Activated T-cell treated with anti-CD3 and anti-CD28 coated beads, Interleukin-2, amount 50 U/mL, for 4 hours (primary cell): ENCODE data around the gene AFP. TPM values are rescaled to one million over a fixed set of nuclear protein-coding genes. Genes with fewer than 3 reads are reported as not detected.
"Not testable (repeated sequence)": the region's sequence is repeated elsewhere in the genome, so short reads cannot be mapped to it uniquely, and the experiment has no call there.

ENCODE experiments used
- ATAC-seq, 2 donors: fragments of 200-7000 bp; cut with Tn5 transposase; one replicate each; pipeline ENCODE4 v1.10.0; 2021
- DNase-seq: peaks from one replicate; pipeline ENCODE4 v3.0.0-alpha.2; 2020
- H3K27me3 Mint-ChIP-seq: one replicate; pipeline ENCODE4 v1.8.0; 2021; ENCODE audit warnings: low read depth, mixed read lengths
- H3K36me3 Mint-ChIP-seq: one replicate; pipeline ENCODE4 v1.8.0; 2022; ENCODE audit warnings: mixed read lengths; ENCODE audit not compliant: insufficient read depth
- H3K4me1 Mint-ChIP-seq: one replicate; pipeline ENCODE4 v1.8.0; 2021; ENCODE audit warnings: low read depth, mixed read lengths
- H3K4me3 Mint-ChIP-seq: one replicate; pipeline ENCODE4 v1.8.0; 2021; ENCODE audit warnings: mild to moderate bottlenecking, moderate library complexity, mixed read lengths
- H3K9me3 Mint-ChIP-seq: one replicate; pipeline ENCODE4 v1.8.0; 2021; ENCODE audit warnings: mixed read lengths
- total RNA-seq, 3 donors: library from RNA; stranded (reverse); gene quantifications; one replicate each; pipeline ENCODE4 v1.2.1, GENCODE V29; 2021

AFP gene
- total RNA-seq, result 1 to 10 TPM in 1 of 3 donors, under 1 TPM in 2; 0.68 to 1.2 (median 0.95) TPM

DNA sequence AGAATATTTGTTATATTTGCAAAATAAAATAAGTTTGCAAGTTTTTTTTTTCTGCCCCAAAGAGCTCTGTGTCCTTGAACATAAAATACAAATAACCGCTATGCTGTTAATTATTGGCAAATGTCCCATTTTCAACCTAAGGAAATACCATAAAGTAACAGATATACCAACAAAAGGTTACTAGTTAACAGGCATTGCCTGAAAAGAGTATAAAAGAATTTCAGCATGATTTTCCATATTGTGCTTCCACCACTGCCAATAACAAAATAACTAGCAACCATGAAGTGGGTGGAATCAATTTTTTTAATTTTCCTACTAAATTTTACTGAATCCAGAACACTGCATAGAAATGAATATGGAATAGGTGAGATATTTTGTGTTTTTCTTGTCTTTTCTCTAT is at the start of gene AFP:
Gene AFP, plus strand, starts transcription at position 238 of the 400 bp plus-strand sequence. Its CDS starts 42 bp downstream, at position 280.
- Mint-ChIP-seq H3K4me3 (no peak within 1 kb of the TSS), H3K4me1 (no peaks in the 10 kb centered on the region), H3K27me3 (peaks cover 5% of the 10 kb centered on the region), H3K36me3 (no peaks in the 10 kb centered on the region), H3K9me3 (no peaks in the 10 kb centered on the region)
- no peak for ATAC-seq
- no peak for DNase-seq

GRCh38 chr4:73387552-73387951 is 48.5 kb upstream of the AFP start:
- no peak for ATAC-seq
- Mint-ChIP-seq H3K4me3 (no peak overlapping the region), H3K27me3 (peaks cover 5% of the 10 kb centered on the region), H3K9me3 (peaks cover 7% of the 10 kb centered on the region), H3K4me1 (no peaks in the 10 kb centered on the region), H3K36me3 (no peaks in the 10 kb centered on the region)
- no peak for DNase-seq

DNA sequence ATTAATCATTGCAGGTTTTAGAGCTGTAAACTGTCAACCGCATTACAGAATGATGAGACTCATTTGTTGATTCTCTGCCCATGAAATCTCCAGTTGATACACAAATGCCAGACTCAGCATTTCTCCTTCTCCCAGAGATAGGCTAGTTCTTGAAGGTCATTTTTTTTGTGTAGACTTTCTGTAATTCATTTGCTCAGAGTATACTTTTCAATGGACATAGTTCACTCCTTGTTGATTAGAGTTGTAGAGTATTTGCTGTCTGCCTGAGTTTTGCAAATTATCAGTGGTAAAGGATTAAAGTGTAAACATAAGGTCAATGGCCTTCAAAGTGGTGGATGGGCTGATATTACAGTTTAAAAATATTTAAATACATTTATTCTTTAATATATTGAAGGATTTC is 47.1 kb upstream of the AFP start:
- Mint-ChIP-seq H3K9me3 (peaks cover 7% of the 10 kb centered on the region), H3K36me3 (no peaks in the 10 kb centered on the region), H3K27me3 (peaks cover 5% of the 10 kb centered on the region), H3K4me1 (no peaks in the 10 kb centered on the region), H3K4me3 (no peak overlapping the region)
- ATAC-seq, result no peak
- no peak for DNase-seq

DNA sequence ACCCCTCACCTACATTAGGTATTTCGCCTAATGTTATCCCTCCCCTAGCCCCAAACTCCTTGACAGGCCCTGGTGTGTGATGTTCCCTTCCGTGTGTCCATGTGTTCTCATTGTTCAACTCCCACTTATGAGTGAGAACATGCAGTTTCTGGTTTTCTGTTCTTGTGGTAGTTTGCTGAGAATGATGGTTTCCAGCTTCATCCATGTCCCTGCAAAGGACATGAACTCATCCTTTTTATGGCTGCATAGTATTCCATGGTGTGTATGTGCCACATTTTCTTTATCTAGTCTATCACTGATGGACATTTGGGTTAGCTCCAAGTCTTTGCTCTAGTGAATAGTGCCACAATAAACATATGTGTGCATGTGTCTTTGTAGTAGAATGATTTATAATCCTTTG is 46.4 kb upstream of the AFP start:
- not testable (repeated sequence) for H3K27me3 Mint-ChIP-seq, ATAC-seq, H3K4me3 Mint-ChIP-seq, H3K36me3 Mint-ChIP-seq, H3K9me3 Mint-ChIP-seq, DNase-seq, H3K4me1 Mint-ChIP-seq

GRCh38 chr4:73391774-73392173 is 44.2 kb upstream of the AFP start:
- Mint-ChIP-seq H3K9me3 (no peaks in the 10 kb centered on the region), H3K36me3 (no peaks in the 10 kb centered on the region), H3K4me1 (no peaks in the 10 kb centered on the region), H3K27me3 (peaks cover 5% of the 10 kb centered on the region), H3K4me3 (no peak overlapping the region)
- no peak for ATAC-seq
- DNase-seq, result no peak

GRCh38 chr4:73392936-73393335 is 43.1 kb upstream of the AFP start:
- H3K4me3 Mint-ChIP-seq, result no peak overlapping the region
- no peaks in the 10 kb centered on the region for H3K9me3 Mint-ChIP-seq
- H3K27me3 Mint-ChIP-seq, result peaks cover 5% of the 10 kb centered on the region
- no peaks in the 10 kb centered on the region for H3K36me3 Mint-ChIP-seq
- no peak for ATAC-seq
- no peaks in the 10 kb centered on the region for H3K4me1 Mint-ChIP-seq
- no peak for DNase-seq

- H3K4me3 Mint-ChIP-seq, result no peak overlapping the region
- peaks cover 3% of the 10 kb centered on the region for H3K27me3 Mint-ChIP-seq
- DNase-seq, result no peak
- H3K36me3 Mint-ChIP-seq, result no peaks in the 10 kb centered on the region
- no peak for ATAC-seq
- no peaks in the 10 kb centered on the region for H3K9me3 Mint-ChIP-seq
- no peaks in the 10 kb centered on the region for H3K4me1 Mint-ChIP-seq
Measured at GRCh38 chr4:73396304-73396703, 39.7 kb upstream of the AFP start.

- Mint-ChIP-seq H3K4me3 (no peak overlapping the region), H3K27me3 (no peaks in the 10 kb centered on the region), H3K4me1 (no peaks in the 10 kb centered on the region), H3K9me3 (no peaks in the 10 kb centered on the region), H3K36me3 (no peaks in the 10 kb centered on the region)
- ATAC-seq (no peak), DNase-seq (no peak)
Measured at GRCh38 chr4:73396993-73397972, 38.7 kb upstream of the AFP start.

DNA sequence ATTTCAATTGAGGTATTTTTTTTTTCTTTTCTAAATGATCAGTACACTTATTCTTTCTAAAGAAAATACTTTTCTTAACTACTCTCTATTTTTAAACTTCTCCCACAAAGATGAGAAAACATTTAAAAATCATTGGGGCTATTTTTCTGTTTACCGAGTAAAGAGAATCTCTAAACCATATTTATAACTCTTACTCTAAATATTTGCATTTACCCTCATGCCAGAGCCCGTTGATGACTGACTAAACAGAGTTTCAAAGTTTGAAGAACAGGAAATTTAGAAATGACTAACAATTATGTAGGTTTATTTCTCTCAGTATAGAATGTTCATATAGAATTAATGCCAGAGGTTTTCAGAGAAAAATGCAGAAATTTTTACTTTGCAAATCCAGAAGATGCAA is 34.6 kb upstream of the AFP start:
- H3K36me3 Mint-ChIP-seq, result no peaks in the 10 kb centered on the region
- no peaks in the 10 kb centered on the region for H3K9me3 Mint-ChIP-seq
- DNase-seq (no peak), ATAC-seq (no peak)
- H3K27me3 Mint-ChIP-seq, result no peaks in the 10 kb centered on the region
- H3K4me3 Mint-ChIP-seq, result no peak overlapping the region
- no peaks in the 10 kb centered on the region for H3K4me1 Mint-ChIP-seq

DNA sequence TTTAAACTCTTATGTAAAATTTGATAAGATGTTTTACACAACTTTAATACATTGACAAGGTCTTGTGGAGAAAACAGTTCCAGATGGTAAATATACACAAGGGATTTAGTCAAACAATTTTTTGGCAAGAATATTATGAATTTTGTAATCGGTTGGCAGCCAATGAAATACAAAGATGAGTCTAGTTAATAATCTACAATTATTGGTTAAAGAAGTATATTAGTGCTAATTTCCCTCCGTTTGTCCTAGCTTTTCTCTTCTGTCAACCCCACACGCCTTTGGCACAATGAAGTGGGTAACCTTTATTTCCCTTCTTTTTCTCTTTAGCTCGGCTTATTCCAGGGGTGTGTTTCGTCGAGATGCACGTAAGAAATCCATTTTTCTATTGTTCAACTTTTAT is 32.0 kb upstream of the AFP start, which contains the start of gene ALB:
Gene ALB, plus strand, starts transcription at position 246 of the 400 bp plus-strand sequence. Its CDS starts 41 bp downstream, at position 287.
- H3K36me3 Mint-ChIP-seq, result no peaks in the 10 kb centered on the region
- DNase-seq, result no peak

DNA sequence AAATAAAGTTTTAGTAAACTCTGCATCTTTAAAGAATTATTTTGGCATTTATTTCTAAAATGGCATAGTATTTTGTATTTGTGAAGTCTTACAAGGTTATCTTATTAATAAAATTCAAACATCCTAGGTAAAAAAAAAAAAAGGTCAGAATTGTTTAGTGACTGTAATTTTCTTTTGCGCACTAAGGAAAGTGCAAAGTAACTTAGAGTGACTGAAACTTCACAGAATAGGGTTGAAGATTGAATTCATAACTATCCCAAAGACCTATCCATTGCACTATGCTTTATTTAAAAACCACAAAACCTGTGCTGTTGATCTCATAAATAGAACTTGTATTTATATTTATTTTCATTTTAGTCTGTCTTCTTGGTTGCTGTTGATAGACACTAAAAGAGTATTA is 31.6 kb upstream of the AFP start:
- Mint-ChIP-seq H3K27me3 (no peaks in the 10 kb centered on the region), H3K4me1 (no peaks in the 10 kb centered on the region), H3K9me3 (no peaks in the 10 kb centered on the region), H3K4me3 (no peak overlapping the region), H3K36me3 (no peaks in the 10 kb centered on the region)
- ATAC-seq, result no peak
- no peak for DNase-seq

More for the DNA sequence above, 32.0 kb upstream of the AFP start, which contains the start of gene ALB:
- Mint-ChIP-seq H3K4me3 (no peak within 1 kb of the TSS), H3K9me3 (no peaks in the 10 kb centered on the region), H3K27me3 (no peaks in the 10 kb centered on the region), H3K4me1 (no peaks in the 10 kb centered on the region)
- ATAC-seq, result no peak

GRCh38 chr4:73405138-73405537 is 30.9 kb upstream of the AFP start:
- H3K9me3 Mint-ChIP-seq, result no peaks in the 10 kb centered on the region
- no peak overlapping the region for H3K4me3 Mint-ChIP-seq
- no peak for DNase-seq
- no peaks in the 10 kb centered on the region for H3K27me3 Mint-ChIP-seq
- H3K36me3 Mint-ChIP-seq, result no peaks in the 10 kb centered on the region
- no peaks in the 10 kb centered on the region for H3K4me1 Mint-ChIP-seq
- ATAC-seq, result no peak

DNA sequence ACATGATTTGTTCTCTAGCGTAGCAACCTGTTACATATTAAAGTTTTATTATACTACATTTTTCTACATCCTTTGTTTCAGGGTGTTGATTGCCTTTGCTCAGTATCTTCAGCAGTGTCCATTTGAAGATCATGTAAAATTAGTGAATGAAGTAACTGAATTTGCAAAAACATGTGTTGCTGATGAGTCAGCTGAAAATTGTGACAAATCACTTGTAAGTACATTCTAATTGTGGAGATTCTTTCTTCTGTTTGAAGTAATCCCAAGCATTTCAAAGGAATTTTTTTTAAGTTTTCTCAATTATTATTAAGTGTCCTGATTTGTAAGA is 29.5 kb upstream of the AFP start:
- H3K9me3 Mint-ChIP-seq, result no peaks in the 10 kb centered on the region

DNA sequence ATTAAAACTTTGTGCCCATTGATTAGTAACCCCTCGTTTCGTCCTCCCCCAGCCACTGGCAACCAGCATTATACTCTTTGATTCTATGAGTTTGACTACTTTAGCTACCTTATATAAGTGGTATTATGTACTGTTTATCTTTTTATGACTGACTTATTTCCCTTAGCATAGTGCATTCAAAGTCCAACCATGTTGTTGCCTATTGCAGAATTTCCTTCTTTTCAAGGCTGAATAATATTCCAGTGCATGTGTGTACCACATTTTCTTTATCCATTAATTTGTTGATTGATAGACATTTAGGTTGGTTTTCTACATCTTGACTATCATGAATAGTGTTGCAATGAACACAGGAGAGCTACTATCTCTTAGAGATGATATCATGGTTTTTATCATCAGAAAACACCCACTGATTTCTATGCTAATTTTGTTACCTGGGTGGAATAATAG is 28.8 kb upstream of the AFP start:
- H3K27me3 Mint-ChIP-seq, result no peaks in the 10 kb centered on the region
- H3K9me3 Mint-ChIP-seq, result no peaks in the 10 kb centered on the region
- no peak for ATAC-seq
- no peak for DNase-seq
- H3K4me1 Mint-ChIP-seq, result no peaks in the 10 kb centered on the region
- no peaks in the 10 kb centered on the region for H3K36me3 Mint-ChIP-seq
- H3K4me3 Mint-ChIP-seq, result no peak overlapping the region

More for the DNA sequence above, 29.5 kb upstream of the AFP start:
- DNase-seq (no peak), ATAC-seq (no peak)
- no peaks in the 10 kb centered on the region for H3K27me3 Mint-ChIP-seq
- no peaks in the 10 kb centered on the region for H3K36me3 Mint-ChIP-seq
- no peak overlapping the region for H3K4me3 Mint-ChIP-seq
- H3K4me1 Mint-ChIP-seq, result no peaks in the 10 kb centered on the region

GRCh38 chr4:73408181-73408867 is 27.7 kb upstream of the AFP start:
- no peak overlapping the region for H3K4me3 Mint-ChIP-seq
- no peaks in the 10 kb centered on the region for H3K36me3 Mint-ChIP-seq
- no peak for ATAC-seq
- H3K27me3 Mint-ChIP-seq, result no peaks in the 10 kb centered on the region
- no peak for DNase-seq
- no peaks in the 10 kb centered on the region for H3K4me1 Mint-ChIP-seq
- no peaks in the 10 kb centered on the region for H3K9me3 Mint-ChIP-seq
